SK-N-SH (cell line): ENCODE measurements around the gene GLIS1. TPM values are rescaled to one million over a fixed set of nuclear protein-coding genes. Genes with fewer than 3 reads are reported as not detected.

Experiments
- CTCF ChIA-PET: fragments of 300-600, 350-600 bp; formaldehyde crosslinking; extraction: SDS; loops from one replicate; lab custom pipeline; 2021; lab: Yijun Ruan, JAX
- POLR2A ChIA-PET: fragments of 350-600 bp; sonication (Branson Sonifier 250); formaldehyde crosslinking; extraction: SDS; loops from one replicate; lab custom pipeline; 2020; ENCODE audit warnings: antibody characterized with exemption, inconsistent platforms; lab: Yijun Ruan, JAX
- DNase-seq: peaks from one replicate; pipeline ENCODE4 v3.0.0; 2012
- H2AFZ ChIP-seq: fragments of 200-600 bp; sonication (generic); 2 replicates; pipeline ENCODE4 v1.8.1; 2016; ENCODE audit warnings: antibody characterized with exemption, mild to moderate bottlenecking, low read depth
- H3F3A ChIP-seq: fragments of 200-600 bp; sonication (generic); replicated peaks from 2 replicates; pipeline ENCODE3; 2016; ENCODE audit warnings: antibody characterized with exemption, mild to moderate bottlenecking; ENCODE audit not compliant: insufficient read depth
- H3K27ac ChIP-seq, 2 experiments: fragments of 200-500 bp in 1 of 2; fragments of 200-600 bp in 1 of 2; sonication (Bioruptor generic) in 1 of 2; sonication (generic), shearing (Covaris generic) in 1 of 2; 2 replicates each; pipeline versions ENCODE4 v1.5.1 to v1.6.1; 2014 to 2016; ENCODE audit warnings: low read depth in 2 of 2, inconsistent platforms in 1 of 2, low read length in 1 of 2, mild to moderate bottlenecking in 1 of 2, mixed read lengths in 1 of 2
- H3K27me3 ChIP-seq: fragments of 200-600 bp; sonication (generic), shearing (Covaris generic); 2 replicates; pipeline ENCODE4 v1.6.1; 2016; ENCODE audit warnings: mixed run types; ENCODE audit not compliant: insufficient read depth
- H3K36me3 ChIP-seq, 2 experiments: fragments of 200-500 bp in 1 of 2; fragments of 200-600 bp in 1 of 2; sonication (Bioruptor generic) in 1 of 2; sonication (generic) in 1 of 2; replicated peaks in 1 of 2; 2 replicates each; pipeline versions ENCODE3 to v1.5.1; 2014 to 2016; ENCODE audit warnings: low read length in 1 of 2, mild to moderate bottlenecking in 1 of 2; ENCODE audit not compliant: insufficient read depth in 2 of 2, control insufficient read depth in 1 of 2
- H3K4me1 ChIP-seq, 2 experiments: fragments of 200-500 bp in 1 of 2; fragments of 200-600 bp in 1 of 2; sonication (Bioruptor generic) in 1 of 2; sonication (generic), shearing (Covaris generic) in 1 of 2; 2 replicates each; pipeline versions ENCODE4 v1.5.1 to v1.6.1; 2014 to 2016; ENCODE audit warnings: low read depth in 1 of 2, low read length in 1 of 2, mixed run types in 1 of 2; ENCODE audit not compliant: insufficient read depth in 2 of 2, control insufficient read depth in 1 of 2
- H3K4me2 ChIP-seq: fragments of 200-600 bp; sonication (generic), shearing (Covaris generic); 2 replicates; pipeline ENCODE4 v1.6.1; 2017; ENCODE audit warnings: mixed run types
- H3K4me3 ChIP-seq, 2 experiments: fragments of 200-500 bp in 1 of 2; fragments of 200-600 bp in 1 of 2; sonication (Bioruptor generic) in 1 of 2; sonication (generic), shearing (Covaris generic) in 1 of 2; 2 replicates each; pipeline versions ENCODE4 v1.5.1 to v1.8.1; 2014 to 2016; ENCODE audit warnings: low read depth in 2 of 2, inconsistent platforms in 1 of 2, low read length in 1 of 2, mild to moderate bottlenecking in 1 of 2, mixed read lengths in 1 of 2, moderate library complexity in 1 of 2
- H3K79me2 ChIP-seq: fragments of 200-600 bp; sonication (generic); 2 replicates; pipeline ENCODE4 v1.8.1; 2017; ENCODE audit warnings: mild to moderate bottlenecking; ENCODE audit not compliant: insufficient read depth
- H3K9ac ChIP-seq: fragments of 200-600 bp; sonication (generic); 2 replicates; pipeline ENCODE4 v1.6.1; 2017; ENCODE audit warnings: mixed run types
- H3K9me2 ChIP-seq: fragments of 200-600 bp; sonication (generic); 2 replicates; pipeline ENCODE4 v1.6.1; 2017; ENCODE audit warnings: mixed run types
- H3K9me3 ChIP-seq: fragments of 200-600 bp; sonication (generic); 2 replicates; pipeline ENCODE4 v1.6.1; 2017; ENCODE audit warnings: mixed run types, mild to moderate bottlenecking, moderate library complexity
- H4K20me1 ChIP-seq: fragments of 200-600 bp; sonication (generic); 2 replicates; pipeline ENCODE4 v1.6.1; 2017; ENCODE audit warnings: mild to moderate bottlenecking, mixed run types; ENCODE audit not compliant: insufficient read depth
- CHD2 ChIP-seq: fragments of 150-350 bp; IDR thresholded peaks from 2 replicates; pipeline ENCODE4 v1.6.1; 2018; ENCODE audit warnings: low read length; ENCODE audit not compliant: partially characterized antibody
- EZH2phosphoT487 ChIP-seq: fragments of 200-600 bp; sonication (generic); IDR thresholded peaks from 2 replicates; pipeline ENCODE4 v1.6.1; 2017; ENCODE audit warnings: low read depth, mixed run types, mild to moderate bottlenecking, antibody characterized with exemption, moderate library complexity, borderline replicate concordance
- GABPA ChIP-seq: IDR thresholded peaks from 2 replicates; pipeline ENCODE4 v1.4.0; 2012; ENCODE audit warnings: low read depth, mild to moderate bottlenecking
- GATA2 ChIP-seq: sonication (generic); formaldehyde crosslinking; IDR thresholded peaks from 2 replicates; pipeline ENCODE4 v1.5.0; 2020; ENCODE audit warnings: mild to moderate bottlenecking, missing genetic modification reagents
- JUND ChIP-seq: IDR thresholded peaks from 2 replicates; pipeline ENCODE4 v1.4.0; 2012
- MXI1 ChIP-seq: IDR thresholded peaks from 2 replicates; pipeline ENCODE4 v1.6.1; 2012; ENCODE audit warnings: mild to moderate bottlenecking, low read depth, low read length, improper control_type of control experiment
- NRF1 ChIP-seq: IDR thresholded peaks from 2 replicates; pipeline ENCODE4 v1.6.1; 2012; ENCODE audit warnings: low read depth, mild to moderate bottlenecking, low read length
- POLR2AphosphoS5 ChIP-seq: IDR thresholded peaks from 2 replicates; pipeline ENCODE4 v1.6.1; 2012; ENCODE audit warnings: low read depth, low read length
- SMC3 ChIP-seq: IDR thresholded peaks from 2 replicates; pipeline ENCODE4 v1.6.1; 2012; ENCODE audit warnings: low read depth, low read length, improper control_type of control experiment
- TAF1 ChIP-seq: IDR thresholded peaks from 2 replicates; pipeline ENCODE4 v1.6.1; 2012; ENCODE audit warnings: low read depth, mild to moderate bottlenecking, low read length, moderate library complexity, borderline replicate concordance
- TCF12 ChIP-seq: IDR thresholded peaks from 2 replicates; pipeline ENCODE4 v1.4.0; 2012
- WGBS: methylation state at CpG from one replicate; pipeline ENCODE4 v1.1.6; 2017; ENCODE audit warnings: low lambda C conversion rate; 5-methylcytosine and 5-hydroxymethylcytosine counted together
- polyA plus RNA-seq, 3 experiments: library from polyadenylated mRNA; depleted of rRNA; stranded (reverse); fragments of >200 nt; gene quantifications; 2 replicates each; pipeline ENCODE4 v1.2.3, GENCODE V29; 2012
- TF ChIP-seq, protein P1 (sequence below): IDR thresholded peaks from 2 replicates; pipeline ENCODE4 v1.6.1; 2012; ENCODE audit warnings: mild to moderate bottlenecking, low read depth, low read length, moderate library complexity
- TF ChIP-seq, protein P2 (sequence below): IDR thresholded peaks from 2 replicates; pipeline ENCODE4 v1.4.0; 2012; ENCODE audit warnings: low read depth, borderline replicate concordance

The GLIS1 gene
- polyA plus RNA-seq, 1 of the 3 experiments (the other 2 are of a cell fraction), result 0.13 TPM

DNA sequence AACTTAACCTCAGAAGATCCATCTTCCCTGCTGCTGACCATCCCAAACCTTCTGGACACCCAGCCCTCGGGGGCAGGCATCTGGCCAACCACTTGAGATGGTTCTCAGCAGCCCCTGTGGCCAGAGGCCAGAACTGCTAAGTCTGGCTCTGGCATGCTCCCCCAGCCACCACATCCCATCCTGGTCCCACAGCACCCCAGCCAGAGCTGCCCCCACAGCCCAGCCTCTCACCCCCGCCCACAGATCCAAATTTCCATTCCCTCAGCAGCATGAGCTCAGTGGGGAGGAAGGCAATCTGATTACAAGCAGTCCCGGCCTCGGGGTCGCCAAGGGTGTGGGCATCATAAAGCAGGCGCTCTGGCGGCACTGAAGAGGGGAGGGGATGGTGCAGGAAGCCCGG lies 45.6 kb downstream of the GLIS1 start (continued):
- TF ChIP-seq, protein P1, sequence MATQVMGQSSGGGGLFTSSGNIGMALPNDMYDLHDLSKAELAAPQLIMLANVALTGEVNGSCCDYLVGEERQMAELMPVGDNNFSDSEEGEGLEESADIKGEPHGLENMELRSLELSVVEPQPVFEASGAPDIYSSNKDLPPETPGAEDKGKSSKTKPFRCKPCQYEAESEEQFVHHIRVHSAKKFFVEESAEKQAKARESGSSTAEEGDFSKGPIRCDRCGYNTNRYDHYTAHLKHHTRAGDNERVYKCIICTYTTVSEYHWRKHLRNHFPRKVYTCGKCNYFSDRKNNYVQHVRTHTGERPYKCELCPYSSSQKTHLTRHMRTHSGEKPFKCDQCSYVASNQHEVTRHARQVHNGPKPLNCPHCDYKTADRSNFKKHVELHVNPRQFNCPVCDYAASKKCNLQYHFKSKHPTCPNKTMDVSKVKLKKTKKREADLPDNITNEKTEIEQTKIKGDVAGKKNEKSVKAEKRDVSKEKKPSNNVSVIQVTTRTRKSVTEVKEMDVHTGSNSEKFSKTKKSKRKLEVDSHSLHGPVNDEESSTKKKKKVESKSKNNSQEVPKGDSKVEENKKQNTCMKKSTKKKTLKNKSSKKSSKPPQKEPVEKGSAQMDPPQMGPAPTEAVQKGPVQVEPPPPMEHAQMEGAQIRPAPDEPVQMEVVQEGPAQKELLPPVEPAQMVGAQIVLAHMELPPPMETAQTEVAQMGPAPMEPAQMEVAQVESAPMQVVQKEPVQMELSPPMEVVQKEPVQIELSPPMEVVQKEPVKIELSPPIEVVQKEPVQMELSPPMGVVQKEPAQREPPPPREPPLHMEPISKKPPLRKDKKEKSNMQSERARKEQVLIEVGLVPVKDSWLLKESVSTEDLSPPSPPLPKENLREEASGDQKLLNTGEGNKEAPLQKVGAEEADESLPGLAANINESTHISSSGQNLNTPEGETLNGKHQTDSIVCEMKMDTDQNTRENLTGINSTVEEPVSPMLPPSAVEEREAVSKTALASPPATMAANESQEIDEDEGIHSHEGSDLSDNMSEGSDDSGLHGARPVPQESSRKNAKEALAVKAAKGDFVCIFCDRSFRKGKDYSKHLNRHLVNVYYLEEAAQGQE, result no peak
- TF ChIP-seq POLR2AphosphoS5 (no peak), TAF1 (no peak), NRF1 (no peak), CHD2 (no peak), EZH2phosphoT487 (no peak)

DNA sequence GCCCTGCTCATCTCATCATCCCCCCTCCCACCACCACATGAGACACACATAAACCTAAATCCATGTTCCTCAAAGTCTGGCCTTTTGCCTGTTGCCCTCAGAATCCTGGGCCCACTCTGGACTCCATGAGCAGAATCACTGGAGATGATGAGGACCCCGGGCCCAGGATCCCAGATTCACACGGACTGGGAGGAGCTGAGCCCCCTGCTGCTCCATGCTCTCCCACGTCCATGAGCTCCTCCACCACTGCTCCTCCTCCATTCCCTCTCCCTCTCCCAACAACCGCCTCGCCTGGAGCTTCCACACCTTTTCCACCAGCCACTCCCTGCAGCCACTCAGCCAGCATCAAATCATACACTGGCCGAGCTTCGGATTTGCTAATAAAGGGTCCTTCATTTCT lies 47.6 kb downstream of the GLIS1 start:
- WGBS, result 61% methylated on average over 7 of the region's 7 CpGs
- Histone ChIP-seq H3F3A (no peaks in the 10 kb centered on the region), H3K9me3 (no peaks in the 10 kb centered on the region), H2AFZ (no peak overlapping the region), H3K4me3 (no peak overlapping the region), H4K20me1 (no peaks in the 10 kb centered on the region), H3K36me3 (no peaks in the 10 kb centered on the region), H3K4me2 (no peak overlapping the region), H3K4me1 (peaks cover 5 to 36% of the 10 kb centered on the region in 2 experiments; a peak in 1 of 4 replicates), H3K9ac (no peak overlapping the region), H3K27me3 (no peaks in the 10 kb centered on the region), H3K79me2 (no peaks in the 10 kb centered on the region), H3K27ac (no peak overlapping the region), H3K9me2 (no peaks in the 10 kb centered on the region)
- ChIA-PET CTCF (interaction anchor here (0.9 to 2.2 kb wide), 2 partner anchors 9 to 207 kb away, joined by 5 to 13 read pairs; no protein-coding TSS in a partner anchor), POLR2A (no interaction called here)
- TF ChIP-seq SMC3 (no peak), EZH2phosphoT487 (no peak), MXI1 (no peak), JUND (no peak), TCF12 (no peak), POLR2AphosphoS5 (no peak), CHD2 (no peak), GABPA (no peak), GATA2 (CRISPR knock-in tag) (no peak)
- TF ChIP-seq, protein P1, result no peak
- TF ChIP-seq, protein P2, sequence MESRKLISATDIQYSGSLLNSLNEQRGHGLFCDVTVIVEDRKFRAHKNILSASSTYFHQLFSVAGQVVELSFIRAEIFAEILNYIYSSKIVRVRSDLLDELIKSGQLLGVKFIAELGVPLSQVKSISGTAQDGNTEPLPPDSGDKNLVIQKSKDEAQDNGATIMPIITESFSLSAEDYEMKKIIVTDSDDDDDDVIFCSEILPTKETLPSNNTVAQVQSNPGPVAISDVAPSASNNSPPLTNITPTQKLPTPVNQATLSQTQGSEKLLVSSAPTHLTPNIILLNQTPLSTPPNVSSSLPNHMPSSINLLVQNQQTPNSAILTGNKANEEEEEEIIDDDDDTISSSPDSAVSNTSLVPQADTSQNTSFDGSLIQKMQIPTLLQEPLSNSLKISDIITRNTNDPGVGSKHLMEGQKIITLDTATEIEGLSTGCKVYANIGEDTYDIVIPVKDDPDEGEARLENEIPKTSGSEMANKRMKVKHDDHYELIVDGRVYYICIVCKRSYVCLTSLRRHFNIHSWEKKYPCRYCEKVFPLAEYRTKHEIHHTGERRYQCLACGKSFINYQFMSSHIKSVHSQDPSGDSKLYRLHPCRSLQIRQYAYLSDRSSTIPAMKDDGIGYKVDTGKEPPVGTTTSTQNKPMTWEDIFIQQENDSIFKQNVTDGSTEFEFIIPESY, result no peak
- DNase-seq, result no peak
